Erythroblast (primary cell): Measurements from ENCODE around the gene CD53.

Experiments
- DNase-seq, 2 experiments: peaks; one replicate each; lab custom pipeline; 2025; lab: John Stamatoyannopoulos, UW
- GATA1 ChIP-seq: IDR thresholded peaks from 2 replicates; pipeline ENCODE4 v1.6.1; 2011; ENCODE audit warnings: low read depth, mild to moderate bottlenecking, control low read depth, low read length, moderate library complexity
- POLR2A ChIP-seq: IDR thresholded peaks from 2 replicates; pipeline ENCODE4 v1.6.1; 2011; ENCODE audit warnings: mild to moderate bottlenecking, low read length

The CD53 gene

DNA sequence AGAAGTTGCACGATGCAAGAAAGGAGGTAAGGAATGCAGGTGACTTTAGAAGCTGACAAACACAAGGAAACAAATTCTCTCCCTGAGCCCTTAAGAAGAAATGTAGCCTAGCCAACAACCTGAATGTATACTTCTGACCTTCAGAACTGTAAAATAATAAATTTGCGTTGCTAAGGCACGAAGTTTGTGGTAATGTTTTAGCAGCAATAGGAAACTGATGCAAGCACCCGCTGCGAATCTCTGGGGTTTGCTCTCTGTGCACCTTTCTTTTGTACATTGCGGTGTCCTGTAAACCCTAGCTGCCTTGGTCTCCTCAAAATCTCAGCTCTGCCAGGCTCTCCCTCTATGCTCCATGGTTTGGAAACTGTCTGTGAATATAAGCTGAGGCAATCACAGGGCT is 15.1 kb downstream of the CD53 start:
- no peak for TF ChIP-seq GATA1
- TF ChIP-seq POLR2A = no peak
- no peak for DNase-seq

DNA sequence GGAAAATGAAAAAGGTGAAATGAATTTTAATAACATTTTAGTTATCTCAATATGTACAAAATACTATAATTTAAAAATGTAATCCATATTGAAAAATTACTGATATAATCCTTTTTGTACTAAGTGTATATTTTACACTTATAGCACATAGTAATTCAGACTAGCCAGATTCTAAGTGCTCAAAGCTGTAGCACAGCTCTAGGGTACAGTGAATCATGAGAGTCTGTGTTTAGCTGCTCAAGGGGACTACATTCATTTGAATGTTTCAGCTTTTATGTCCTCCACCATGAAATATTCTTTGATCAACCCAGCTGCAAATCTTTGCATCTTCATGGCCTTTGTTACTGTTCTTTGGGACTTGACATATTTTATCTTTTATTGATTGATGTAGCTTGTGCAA is 15.7 kb downstream of the CD53 start:
- no peak for DNase-seq
- TF ChIP-seq GATA1 = no peak
- no peak for TF ChIP-seq POLR2A

DNA sequence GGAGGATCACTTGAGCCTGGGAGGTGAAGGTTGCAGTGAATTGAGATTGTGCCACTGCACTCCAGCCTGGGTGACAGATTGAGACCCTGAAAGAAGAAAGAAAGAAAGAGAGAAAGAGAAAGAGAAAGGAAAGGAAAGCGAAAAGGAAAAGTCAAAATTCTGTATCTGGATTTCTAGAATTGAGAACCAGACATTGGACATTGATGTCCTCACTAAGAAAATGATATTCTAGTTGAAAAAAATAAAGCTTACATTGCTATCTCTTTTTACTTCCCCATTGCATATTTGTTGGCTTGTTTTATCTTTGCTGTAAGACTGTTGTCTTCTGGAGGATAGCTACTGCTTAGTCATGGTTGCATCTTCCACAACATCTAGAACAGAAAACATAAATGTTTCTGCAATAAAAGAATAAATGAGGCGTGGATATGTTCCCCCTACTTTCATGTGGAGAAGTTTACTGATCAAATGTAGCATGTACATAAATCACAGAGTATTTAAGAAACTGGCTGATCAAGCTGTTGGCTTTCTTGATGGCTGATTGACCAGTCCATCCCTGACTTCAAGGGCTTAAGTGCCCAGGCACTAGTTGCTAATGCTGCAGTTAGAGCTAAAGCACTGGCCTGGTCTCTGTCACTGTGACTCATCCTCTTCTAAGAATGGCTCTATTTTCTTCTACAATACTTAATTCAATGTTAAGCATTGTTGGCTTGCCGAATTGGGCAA is 17.7 kb downstream of the CD53 start:
- TF ChIP-seq GATA1 (no peak), POLR2A (no peak)
- peak; percentile 56 to 62 for DNase-seq

DNA sequence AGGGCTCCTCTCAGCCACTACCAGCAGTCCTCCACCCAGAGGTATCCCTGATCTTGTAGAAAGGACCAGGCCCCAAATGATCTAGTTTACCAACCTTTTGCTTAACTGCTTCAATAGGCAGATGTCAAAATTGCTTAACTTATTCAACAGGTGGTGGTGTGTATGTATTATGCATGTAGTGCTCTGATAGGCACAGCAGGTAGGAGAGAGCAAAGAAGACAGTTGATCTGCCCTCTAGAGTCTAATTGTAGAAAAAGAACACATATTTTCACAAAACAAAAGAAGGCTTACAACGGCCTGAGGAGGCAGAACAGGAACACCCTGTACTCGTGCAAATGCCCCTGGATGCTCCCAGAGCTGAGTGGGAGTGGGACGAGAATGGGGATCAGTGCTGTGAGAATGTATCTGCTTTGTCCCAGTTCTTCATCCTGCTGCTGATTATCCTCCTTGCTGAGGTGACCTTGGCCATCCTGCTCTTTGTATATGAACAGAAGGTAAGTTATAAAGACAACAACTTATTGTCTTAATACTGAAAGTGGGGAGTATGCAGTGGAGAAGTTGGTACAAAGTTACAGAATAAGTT is 21.1 kb downstream of the CD53 start:
- TF ChIP-seq GATA1 (no peak), POLR2A (no peak)
- DNase-seq = no peak

DNA sequence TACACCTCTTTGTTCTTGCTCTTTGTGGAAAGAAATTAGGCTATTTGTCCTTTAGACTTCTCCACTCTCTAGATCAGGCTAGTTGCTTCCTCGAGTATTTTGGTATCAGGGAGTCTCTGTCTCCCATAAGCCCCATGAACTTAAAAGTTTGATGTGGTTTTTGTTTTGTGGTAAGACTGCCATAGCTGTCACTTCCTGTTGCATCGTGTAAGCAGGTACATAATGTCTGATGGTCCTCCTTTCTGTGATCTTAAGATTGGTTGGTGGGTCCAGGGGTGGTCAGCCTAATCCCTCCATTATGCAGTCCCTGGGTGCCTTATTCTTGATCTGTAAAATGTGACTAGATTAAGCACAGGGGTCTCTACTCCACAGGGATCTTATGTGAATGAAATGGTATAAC is 23.1 kb downstream of the CD53 start:
- no peak for DNase-seq
- no peak for TF ChIP-seq GATA1
- no peak for TF ChIP-seq POLR2A

DNA sequence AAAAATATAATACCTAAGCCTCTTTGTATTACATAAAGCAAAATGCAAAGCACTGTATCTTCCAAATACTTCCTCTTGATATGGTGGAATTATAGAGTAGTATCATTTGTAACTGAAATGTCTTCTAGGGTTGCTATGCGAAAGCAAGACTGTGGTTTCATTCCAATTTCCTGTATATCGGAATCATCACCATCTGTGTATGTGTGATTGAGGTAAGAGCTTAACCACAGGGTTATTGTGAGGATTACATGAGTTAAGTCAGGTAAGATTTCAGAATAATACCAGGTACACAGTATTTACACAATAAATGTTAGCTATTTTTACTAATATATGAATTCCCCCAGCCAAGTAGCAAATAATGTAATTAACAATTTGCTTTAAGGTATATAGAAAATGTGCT is 24.7 kb downstream of the CD53 start:
- no peak for TF ChIP-seq GATA1
- TF ChIP-seq POLR2A = no peak
- DNase-seq = no peak

DNA sequence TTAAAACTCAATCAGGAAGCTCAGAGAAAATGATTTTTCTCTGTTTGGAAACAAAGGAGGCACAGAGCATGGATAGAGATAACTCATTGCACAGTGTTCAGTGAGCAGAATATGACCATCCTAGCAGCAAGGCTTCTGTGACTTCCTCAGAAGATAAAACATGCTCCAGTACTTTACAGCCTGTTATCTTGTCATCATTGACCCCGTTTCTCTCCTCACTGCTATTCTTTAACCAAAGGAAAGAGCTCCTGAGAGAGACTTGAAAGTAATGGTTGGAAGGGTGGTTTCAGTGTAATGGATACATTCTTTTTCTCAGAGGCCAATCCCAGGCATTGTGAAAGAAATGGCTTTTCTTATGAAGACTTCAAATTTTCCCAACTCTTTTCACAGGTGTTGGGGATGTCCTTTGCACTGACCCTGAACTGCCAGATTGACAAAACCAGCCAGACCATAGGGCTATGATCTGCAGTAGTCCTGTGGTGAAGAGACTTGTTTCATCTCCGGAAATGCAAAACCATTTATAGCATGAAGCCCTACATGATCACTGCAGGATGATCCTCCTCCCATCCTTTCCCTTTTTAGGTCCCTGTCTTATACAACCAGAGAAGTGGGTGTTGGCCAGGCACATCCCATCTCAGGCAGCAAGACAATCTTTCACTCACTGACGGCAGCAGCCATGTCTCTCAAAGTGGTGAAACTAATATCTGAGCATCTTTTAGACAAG is 25.9 kb downstream of the CD53 start:
- DNase-seq = no peak
- no peak for TF ChIP-seq GATA1
- TF ChIP-seq POLR2A = no peak

DNA sequence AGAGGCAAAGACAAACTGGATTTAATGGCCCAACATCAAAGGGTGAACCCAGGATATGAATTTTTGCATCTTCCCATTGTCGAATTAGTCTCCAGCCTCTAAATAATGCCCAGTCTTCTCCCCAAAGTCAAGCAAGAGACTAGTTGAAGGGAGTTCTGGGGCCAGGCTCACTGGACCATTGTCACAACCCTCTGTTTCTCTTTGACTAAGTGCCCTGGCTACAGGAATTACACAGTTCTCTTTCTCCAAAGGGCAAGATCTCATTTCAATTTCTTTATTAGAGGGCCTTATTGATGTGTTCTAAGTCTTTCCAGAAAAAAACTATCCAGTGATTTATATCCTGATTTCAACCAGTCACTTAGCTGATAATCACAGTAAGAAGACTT is 26.5 kb downstream of the CD53 start:
- no peak for DNase-seq
- no peak for TF ChIP-seq POLR2A

DNA sequence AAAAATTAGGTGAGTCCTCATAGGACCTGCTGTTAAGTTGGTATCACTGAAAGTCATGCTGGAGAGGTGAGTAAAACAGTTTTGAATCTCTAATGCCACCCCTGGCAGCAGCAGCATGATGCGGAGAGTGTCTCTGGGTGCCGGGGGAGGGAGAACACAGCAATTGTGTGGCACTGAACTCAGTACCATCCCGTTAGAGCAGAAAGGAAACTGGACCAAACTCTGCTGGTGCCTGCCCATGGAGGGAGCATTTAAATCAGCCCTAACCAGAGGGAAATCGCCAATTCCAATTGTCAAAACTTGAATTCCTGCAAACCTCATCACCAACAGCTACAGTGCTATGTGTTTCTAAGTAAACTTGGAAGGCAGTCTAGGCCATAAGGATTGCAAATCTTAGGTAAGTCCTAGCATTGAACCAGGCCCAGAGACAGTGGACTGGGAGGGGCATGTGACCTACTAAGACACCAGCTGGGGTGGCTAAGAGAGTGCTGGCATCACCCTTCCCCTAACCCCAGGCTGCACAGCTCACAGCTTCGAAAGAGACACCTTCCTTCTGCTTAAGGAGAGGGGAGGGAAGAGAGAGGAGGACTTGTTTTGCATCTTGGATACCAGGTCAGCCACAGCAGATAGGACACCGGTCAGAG is 30.0 kb downstream of the CD53 start:
- no peak for TF ChIP-seq POLR2A
- no peak for TF ChIP-seq GATA1
- DNase-seq = no peak

DNA sequence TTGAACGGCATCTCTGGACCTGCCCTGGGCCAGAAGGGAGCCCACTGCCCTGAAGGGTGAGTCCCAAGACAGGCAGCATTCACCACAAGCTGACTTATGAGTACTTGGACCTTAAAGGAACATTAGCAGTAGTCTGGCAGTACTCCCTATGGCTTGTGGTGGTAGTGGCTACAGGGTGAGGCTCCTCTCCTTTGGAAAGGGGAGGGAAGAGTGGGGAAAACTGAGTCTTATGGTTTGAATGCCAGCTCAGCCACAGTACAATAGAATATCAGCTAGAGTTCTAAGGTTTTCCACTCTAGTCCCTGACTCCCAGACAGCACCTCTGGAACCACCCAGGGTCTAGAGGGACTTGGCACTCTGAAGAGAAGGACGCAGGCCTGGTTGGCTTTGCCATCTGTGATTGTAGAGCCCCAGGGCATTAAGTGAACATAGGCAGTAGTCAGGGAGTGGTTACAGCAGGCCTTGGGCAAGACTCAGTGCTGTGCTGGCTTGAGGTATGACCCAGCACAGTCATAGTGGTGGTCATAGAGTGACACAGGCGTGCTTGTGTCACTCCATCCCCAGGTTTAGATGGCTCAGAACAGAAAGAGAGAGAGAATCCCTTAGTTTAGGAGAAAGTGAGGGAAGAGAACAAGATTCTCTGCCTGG is 31.0 kb downstream of the CD53 start:
- DNase-seq = peak in 1 of 2 experiments; percentile 7
- no peak for TF ChIP-seq GATA1

DNA sequence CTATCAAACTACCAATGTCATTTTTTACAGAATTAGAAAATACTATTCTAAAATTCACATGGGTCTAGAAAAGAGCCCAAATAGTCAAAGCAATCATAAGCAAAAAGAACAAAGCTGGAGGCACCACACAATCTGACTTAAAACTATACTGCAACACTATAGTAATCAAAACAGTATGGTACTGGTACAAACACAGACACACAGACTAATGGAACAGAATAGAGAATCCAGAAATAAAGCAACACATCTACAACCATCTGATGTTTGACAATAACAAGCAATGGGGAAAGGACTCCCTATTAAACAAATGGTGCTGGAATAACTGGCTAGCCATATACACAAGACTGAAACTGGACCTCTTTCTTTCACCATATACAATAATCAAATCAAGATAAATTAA is 39.8 kb downstream of the CD53 start:
- TF ChIP-seq GATA1 = no peak
- DNase-seq = no peak

DNA sequence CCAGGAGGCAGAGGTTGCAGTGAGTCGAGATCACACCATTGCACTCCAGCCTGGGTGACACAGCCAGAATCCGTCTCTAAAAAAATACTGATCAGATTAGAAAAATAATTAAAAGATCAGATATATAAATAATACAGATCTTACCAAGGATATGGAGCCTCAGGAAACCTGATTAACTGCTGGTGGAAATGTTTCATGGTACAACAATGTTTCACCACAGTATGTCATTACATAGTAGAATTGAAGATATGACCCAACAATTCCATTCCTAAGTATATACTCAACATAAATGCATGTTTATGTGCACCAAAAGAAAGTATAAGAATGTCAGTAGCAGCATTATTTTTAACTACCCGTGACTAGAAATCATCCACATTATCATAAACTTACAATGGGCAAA is 41.7 kb downstream of the CD53 start:
- TF ChIP-seq POLR2A = no peak
- no peak for TF ChIP-seq GATA1
- DNase-seq = no peak

DNA sequence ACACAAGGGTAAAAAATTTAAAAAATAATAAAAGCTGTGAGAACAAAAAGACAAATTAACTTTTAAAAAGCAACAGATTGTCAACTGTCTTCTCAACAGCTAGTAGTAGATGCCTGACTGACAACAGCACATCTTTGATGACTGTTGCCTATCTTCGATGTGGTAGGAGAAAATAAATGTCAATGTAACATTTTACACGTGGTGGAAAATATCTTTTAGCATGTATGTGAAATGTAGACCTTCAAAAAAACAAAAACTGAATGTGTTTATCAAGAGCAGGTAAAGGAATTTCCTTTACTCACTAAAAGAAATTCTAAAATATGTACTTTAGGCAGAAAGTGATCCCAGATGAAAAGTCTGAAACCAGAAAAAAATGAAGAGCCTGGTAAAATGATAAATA is 42.9 kb downstream of the CD53 start:
- DNase-seq = no peak
- TF ChIP-seq POLR2A = no peak
- no peak for TF ChIP-seq GATA1

DNA sequence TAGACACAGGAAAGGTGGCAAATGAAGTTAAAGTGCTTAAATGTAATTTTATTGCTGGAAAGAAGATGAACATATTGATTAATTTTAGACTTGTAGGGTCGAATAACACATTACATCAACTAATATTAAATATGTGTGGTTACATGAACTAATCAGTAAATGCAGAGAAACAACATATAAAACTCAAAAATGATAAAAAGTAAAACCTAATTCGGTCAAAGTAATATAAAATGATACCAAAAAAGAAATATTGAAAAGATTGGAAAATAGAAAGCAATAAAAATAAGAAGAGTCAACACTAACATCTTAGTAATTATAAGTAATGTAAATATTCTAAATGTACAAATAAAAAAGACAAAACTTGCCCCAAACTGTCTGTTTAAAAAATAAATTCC is 43.3 kb downstream of the CD53 start:
- no peak for DNase-seq
- TF ChIP-seq GATA1 (no peak), POLR2A (no peak)
